Ascending aorta (tissue), 2 donors: ENCODE data around the gene FGD4. TPM values are rescaled to one million over a fixed set of nuclear protein-coding genes. Genes with fewer than 3 reads are reported as not detected.
"Not testable (repeated sequence)": the region's sequence is repeated elsewhere in the genome, so short reads cannot be mapped to it uniquely, and the experiment has no call there.

Source experiments
- DNase-seq, 2 donors: peaks; one replicate each; pipeline ENCODE4 v3.0.0-alpha.2; 2019; ENCODE audit warnings: low spot score in 2 of 2
- H3K27ac ChIP-seq, 2 donors: fragments of 200-600 bp; sonication (generic); one replicate each; pipeline ENCODE4 v1.5.1; 2016 to 2017; ENCODE audit warnings: mild to moderate bottlenecking in 1 of 2
- H3K27me3 ChIP-seq: fragments of 200-600 bp; sonication (generic); one replicate; pipeline ENCODE4 v1.5.1; 2017
- H3K36me3 ChIP-seq, 2 donors: fragments of 200-600 bp; sonication (generic); one replicate each; pipeline ENCODE4 v1.5.1; 2016
- H3K4me1 ChIP-seq, 2 donors: fragments of 200-600 bp; sonication (generic); one replicate each; pipeline ENCODE4 v1.5.1; 2016 to 2017; ENCODE audit warnings: mild to moderate bottlenecking in 1 of 2
- H3K4me3 ChIP-seq, 2 donors: fragments of 200-600 bp; sonication (generic); one replicate each; pipeline ENCODE4 v1.5.1; 2016 to 2017; ENCODE audit warnings: mild to moderate bottlenecking in 1 of 2
- H3K9me3 ChIP-seq, 2 donors: fragments of 200-600 bp; sonication (generic); one replicate each; pipeline ENCODE4 v1.5.1; 2016
- intact Hi-C: fragments of 100-400 bp; cut with DNase I; formaldehyde crosslinking; loops from one replicate; pipeline ENCODE4 v1.15.1; 2023
- total RNA-seq: library from RNA; depleted of rRNA; stranded (reverse); fragments of >200 nt; gene quantifications from one replicate; pipeline ENCODE4 v1.1.0, GENCODE V29; 2016
- TF ChIP-seq, protein P1 (sequence below), 3 experiments: fragments of 200-600 bp in 2 of 3; fragments of 450-650 bp in 1 of 3; sonication (generic) in 2 of 3; IDR thresholded peaks; one replicate each; pipeline ENCODE4 v1.5.1; 2016 to 2019; ENCODE audit warnings: antibody characterized with exemption in 3 of 3, mild to moderate bottlenecking in 1 of 3, moderate library complexity in 1 of 3

The FGD4 gene
- total RNA-seq, 1 donor from 2014 or later: 47.5 TPM

DNA sequence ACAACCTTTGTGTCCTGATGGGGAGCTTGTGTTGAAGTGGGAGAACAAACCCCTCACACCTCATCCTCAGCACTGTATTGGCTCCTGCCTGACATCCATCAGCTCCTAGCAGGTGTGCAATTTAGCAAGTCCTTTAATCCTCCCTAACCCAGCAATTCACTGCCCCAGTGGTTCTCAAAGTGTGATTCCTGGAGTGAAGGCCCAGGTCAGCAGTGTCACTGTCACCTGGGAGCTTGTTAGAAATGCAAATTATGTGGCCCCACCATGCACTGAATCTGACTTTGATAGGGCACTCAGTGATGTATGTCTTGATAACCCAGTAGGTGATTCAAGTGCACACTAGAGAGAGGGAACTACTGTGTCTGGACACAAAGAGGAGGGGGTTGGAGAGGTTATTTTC is 133.6 kb downstream of the FGD4 start:
- Histone ChIP-seq H3K4me1 (peaks cover 6 to 26% of the 10 kb centered on the region in 2 donors), H3K36me3 (no peaks in the 10 kb centered on the region), H3K27me3 (no peaks in the 10 kb centered on the region), H3K27ac (peak overlapping the region; percentile 74 to 85), H3K4me3 (no peak overlapping the region), H3K9me3 (no peaks in the 10 kb centered on the region)
- intact Hi-C loops: loop anchor here (10.0 kb wide), 2 partner anchors 138 to 428 kb away; partner anchors contain the start of genes BICD1 and FGD4
- no peak for DNase-seq
- TF ChIP-seq, protein P1, sequence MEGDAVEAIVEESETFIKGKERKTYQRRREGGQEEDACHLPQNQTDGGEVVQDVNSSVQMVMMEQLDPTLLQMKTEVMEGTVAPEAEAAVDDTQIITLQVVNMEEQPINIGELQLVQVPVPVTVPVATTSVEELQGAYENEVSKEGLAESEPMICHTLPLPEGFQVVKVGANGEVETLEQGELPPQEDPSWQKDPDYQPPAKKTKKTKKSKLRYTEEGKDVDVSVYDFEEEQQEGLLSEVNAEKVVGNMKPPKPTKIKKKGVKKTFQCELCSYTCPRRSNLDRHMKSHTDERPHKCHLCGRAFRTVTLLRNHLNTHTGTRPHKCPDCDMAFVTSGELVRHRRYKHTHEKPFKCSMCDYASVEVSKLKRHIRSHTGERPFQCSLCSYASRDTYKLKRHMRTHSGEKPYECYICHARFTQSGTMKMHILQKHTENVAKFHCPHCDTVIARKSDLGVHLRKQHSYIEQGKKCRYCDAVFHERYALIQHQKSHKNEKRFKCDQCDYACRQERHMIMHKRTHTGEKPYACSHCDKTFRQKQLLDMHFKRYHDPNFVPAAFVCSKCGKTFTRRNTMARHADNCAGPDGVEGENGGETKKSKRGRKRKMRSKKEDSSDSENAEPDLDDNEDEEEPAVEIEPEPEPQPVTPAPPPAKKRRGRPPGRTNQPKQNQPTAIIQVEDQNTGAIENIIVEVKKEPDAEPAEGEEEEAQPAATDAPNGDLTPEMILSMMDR (IDR thresholded peaks at IDR 0.05): no peak

DNA sequence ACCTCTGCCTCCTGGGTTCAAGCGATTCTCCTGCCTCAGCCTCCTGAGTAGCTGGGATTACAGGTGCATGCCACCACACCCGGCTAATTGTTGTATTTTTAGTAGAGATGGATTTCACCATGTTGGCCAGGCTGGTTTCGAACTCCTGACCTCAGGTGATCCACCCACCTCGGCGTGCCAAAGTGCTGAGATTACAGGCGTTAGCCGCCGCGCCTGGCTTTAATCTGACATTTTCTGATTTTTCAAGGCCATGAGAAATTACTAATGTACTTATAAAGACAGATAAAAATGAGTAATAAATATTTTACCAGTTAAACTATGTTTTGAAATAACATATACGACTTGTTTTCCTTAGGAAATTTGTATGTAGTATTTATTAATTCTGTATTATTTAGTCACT is 134.1 kb downstream of the FGD4 start:
- H3K36me3 ChIP-seq, DNase-seq, H3K9me3 ChIP-seq, H3K27me3 ChIP-seq: not testable (repeated sequence)
- H3K4me1 ChIP-seq: peaks cover 6 to 28% of the 10 kb centered on the region in 2 donors
- H3K27ac ChIP-seq: peak overlapping the region; percentile 74 to 85
- intact Hi-C loops: loop anchor here (10.0 kb wide), 2 partner anchors 139 to 429 kb away; partner anchors contain the start of genes BICD1 and FGD4
- H3K4me3 ChIP-seq: peak overlapping the region; percentile 48 to 67

DNA sequence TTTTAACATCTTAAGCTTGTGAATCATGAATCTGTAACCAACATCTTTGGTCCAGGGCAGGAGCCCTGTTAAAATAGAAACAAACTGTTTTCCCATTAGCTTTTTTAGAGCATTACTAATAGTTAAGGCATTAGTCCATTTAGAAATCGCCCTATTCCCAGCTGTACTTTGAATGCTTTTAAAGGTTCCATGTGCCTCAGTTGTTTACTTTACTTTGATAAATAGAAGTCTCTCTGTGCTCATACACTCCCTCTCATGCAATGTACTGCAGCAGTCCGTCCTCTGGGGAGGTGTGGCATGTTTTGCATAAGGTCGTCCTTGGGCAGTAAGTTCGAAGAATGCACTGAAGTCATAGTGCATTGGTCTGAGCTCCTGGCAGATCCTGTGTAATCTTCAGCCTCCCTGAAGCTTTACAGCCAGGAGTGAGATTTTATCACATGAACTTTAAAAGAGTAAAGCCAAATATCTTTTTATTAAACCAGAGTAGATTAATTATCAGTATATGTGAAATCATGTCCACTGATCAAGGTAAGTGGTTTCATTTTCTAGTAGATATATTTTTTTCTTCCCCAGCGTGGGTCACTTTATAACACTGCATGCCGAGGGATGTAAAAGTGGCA is 134.7 kb downstream of the FGD4 start:
- Histone ChIP-seq H3K36me3 (no peaks in the 10 kb centered on the region), H3K27me3 (no peaks in the 10 kb centered on the region), H3K9me3 (no peaks in the 10 kb centered on the region), H3K27ac (peak overlapping the region; percentile 74 to 85), H3K4me1 (peaks cover 6 to 28% of the 10 kb centered on the region in 2 donors), H3K4me3 (peak overlapping the region; percentile 48 to 67)
- DNase-seq: peak in 1 of 2 donors; percentile 90
- intact Hi-C loops: loop anchor here (10.0 kb wide), 2 partner anchors 139 to 429 kb away; partner anchors contain the start of genes BICD1 and FGD4
- TF ChIP-seq, protein P1 (IDR thresholded peaks at IDR 0.05): no peak

DNA sequence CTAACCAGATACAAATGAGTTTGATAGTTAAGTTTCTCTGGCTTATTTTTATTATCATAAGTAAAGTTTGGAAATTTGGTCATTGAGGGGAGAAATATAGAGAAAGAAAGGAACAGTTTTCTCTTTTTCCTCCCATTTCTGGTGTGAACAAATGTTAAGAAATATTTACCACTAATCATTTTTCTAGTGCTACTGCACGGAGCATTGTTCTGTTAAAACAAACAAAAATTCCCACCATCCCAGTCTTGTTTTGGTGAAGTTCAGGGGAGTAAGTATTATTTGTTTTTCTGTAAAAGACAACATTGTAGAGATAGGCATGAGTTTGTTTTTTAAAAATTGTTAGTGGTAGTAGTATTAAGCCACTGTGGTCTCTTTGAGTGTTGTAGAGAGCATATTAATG is 135.3 kb downstream of the FGD4 start:
- DNase-seq: no peak
- Histone ChIP-seq H3K27ac (peak overlapping the region; percentile 74 to 85), H3K4me1 (peaks cover 6 to 28% of the 10 kb centered on the region in 2 donors), H3K9me3 (no peaks in the 10 kb centered on the region), H3K36me3 (no peaks in the 10 kb centered on the region), H3K27me3 (no peaks in the 10 kb centered on the region), H3K4me3 (peak overlapping the region; percentile 48 to 67)
- intact Hi-C loops: loop anchor here (5.0 to 10.0 kb wide), 4 partner anchors 48 to 430 kb away; partner anchors contain the start of genes BICD1 and FGD4
- TF ChIP-seq, protein P1 (IDR thresholded peaks at IDR 0.05): no peak

DNA sequence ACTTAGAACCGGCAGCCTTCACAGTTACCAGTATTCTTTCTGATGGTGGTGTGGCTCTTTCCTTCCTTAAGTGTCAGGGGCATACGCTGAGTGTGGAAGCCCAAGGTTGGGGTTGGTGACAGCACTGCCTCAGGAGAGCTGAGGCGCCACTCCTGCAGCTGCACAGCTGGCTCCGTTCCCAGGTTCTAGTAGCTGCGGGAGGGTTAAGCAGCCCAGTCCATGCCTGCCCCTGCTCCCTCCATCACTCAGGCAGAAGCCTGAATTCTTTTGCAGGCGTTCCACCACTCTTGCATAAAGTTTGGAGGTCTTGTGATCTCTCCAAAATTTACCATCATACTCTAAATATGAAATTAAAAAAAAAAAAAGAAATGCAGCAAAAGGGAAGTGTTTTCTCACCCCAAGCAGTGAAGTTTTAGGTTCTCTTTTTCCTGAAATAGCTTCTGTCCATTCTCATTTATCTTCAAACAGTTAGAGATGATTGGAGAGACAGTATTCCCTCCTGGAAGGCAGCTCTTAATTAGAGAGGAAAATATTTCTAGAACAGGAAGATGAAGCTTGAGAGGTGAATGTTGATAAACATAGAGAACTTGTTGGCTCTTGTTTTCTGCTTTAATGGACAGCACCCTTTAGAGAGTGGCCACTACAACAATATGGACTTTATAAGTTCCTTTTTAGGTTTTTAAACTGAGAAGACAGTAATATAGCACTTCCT is 136.1 kb downstream of the FGD4 start:
- peak; percentile 28 to 89 for DNase-seq
- Histone ChIP-seq H3K4me1 (peaks cover 6 to 31% of the 10 kb centered on the region in 2 donors), H3K27ac (peak overlapping the region; percentile 74 to 85), H3K9me3 (no peaks in the 10 kb centered on the region), H3K27me3 (no peaks in the 10 kb centered on the region), H3K36me3 (no peaks in the 10 kb centered on the region), H3K4me3 (peak overlapping the region; percentile 48 to 67)
- intact Hi-C loops: loop anchor here (5.0 to 10.0 kb wide), 4 partner anchors 47 to 431 kb away; partner anchors contain the start of genes BICD1 and FGD4
- TF ChIP-seq, protein P1 (IDR thresholded peaks at IDR 0.05): no peak

DNA sequence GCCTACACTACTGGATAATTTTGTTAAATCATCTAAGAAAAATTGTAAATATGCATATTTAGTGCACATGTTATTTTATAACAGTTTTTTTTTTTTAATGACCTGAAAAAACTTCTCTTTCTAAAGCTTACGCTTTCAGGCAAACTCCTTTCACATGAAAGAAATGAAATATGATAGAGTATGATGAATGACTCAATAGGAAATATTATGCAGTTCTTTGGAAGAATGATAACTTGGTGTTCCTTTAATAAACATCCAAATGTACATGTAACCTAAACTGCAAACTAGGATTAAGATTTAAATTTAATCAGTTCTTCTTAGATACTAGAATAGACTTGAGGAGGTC is 136.6 kb downstream of the FGD4 start:
- Histone ChIP-seq H3K4me3 (peak overlapping the region; percentile 48 to 67), H3K36me3 (no peaks in the 10 kb centered on the region), H3K4me1 (peaks cover 6 to 35% of the 10 kb centered on the region in 2 donors), H3K27ac (peak overlapping the region; percentile 70 to 85), H3K9me3 (no peaks in the 10 kb centered on the region), H3K27me3 (no peaks in the 10 kb centered on the region)
- intact Hi-C loops: loop anchor here (5.0 to 10.0 kb wide), 4 partner anchors 46 to 431 kb away; partner anchors contain the start of genes BICD1 and FGD4
- TF ChIP-seq, protein P1 (IDR thresholded peaks at IDR 0.05): no peak
- DNase-seq: no peak
